Measurements from ENCODE around the gene DYSF. TPM values are rescaled to one million over a fixed set of nuclear protein-coding genes. Genes with fewer than 3 reads are reported as not detected.

DYSF gene
- total and polyA plus RNA-seq, 3 donors from 2014 or later: 6.8 to 10.9 (median 8.9) TPM

- Histone ChIP-seq H3K27ac (no peak overlapping the region), H3K4me1 (peaks cover 3% of the 10 kb centered on the region), H3K36me3 (ENCODE audit: low read depth, missing control alignments) (no peaks in the 10 kb centered on the region), H3K27me3 (no peaks in the 10 kb centered on the region), H3K4me3 (no peak overlapping the region), H3K9me3 (no peaks in the 10 kb centered on the region)
- WGBS, 2 donors: 75 to 85% methylated on average over 2 to 6 of the region's 6 CpGs
- no peak for TF ChIP-seq CTCF (IDR thresholded peaks at IDR 0.05)
- no peak for TF ChIP-seq POLR2A (IDR thresholded peaks at IDR 0.05)
- DNase-seq: no peak
- intact Hi-C loops (cut with DNase I; ENCODE audit: low total_unique reads): loop anchor here (10.0 kb wide), 1 partner anchor 252 kb away; no protein-coding TSS in a partner anchor
These were observed 99.0 kb downstream of the DYSF start for GRCh38 chr2:71552356-71552755.

GRCh38 chr2:71552861-71553301, 99.5 kb downstream of the DYSF start:
- intact Hi-C loops (cut with DNase I; ENCODE audit: low total_unique reads): loop anchor here (10.0 kb wide), 1 partner anchor 252 kb away; no protein-coding TSS in a partner anchor
- DNase-seq: no peak
- H3K4me1 ChIP-seq: no peaks in the 10 kb centered on the region
- 71 to 92% methylated on average over 12 to 15 of the region's 15 CpGs for WGBS, 2 donors
- TF ChIP-seq CTCF (IDR thresholded peaks at IDR 0.05) (no peak), POLR2A (IDR thresholded peaks at IDR 0.05) (no peak)
- no peak overlapping the region for H3K4me3 ChIP-seq
- no peak overlapping the region for H3K27ac ChIP-seq
- no peaks in the 10 kb centered on the region for H3K36me3 ChIP-seq (ENCODE audit: low read depth, missing control alignments)
- no peaks in the 10 kb centered on the region for H3K27me3 ChIP-seq
- H3K9me3 ChIP-seq: no peaks in the 10 kb centered on the region

GRCh38 chr2:71554028-71554705, 100.8 kb downstream of the DYSF start:
- intact Hi-C loops (cut with DNase I; ENCODE audit: low total_unique reads): loop anchor here (10.0 kb wide), 1 partner anchor 251 kb away; no protein-coding TSS in a partner anchor
- 90 to 93% methylated on average over 8 to 9 of the region's 9 CpGs for WGBS, 2 donors
- Histone ChIP-seq H3K36me3 (ENCODE audit: low read depth, missing control alignments) (no peaks in the 10 kb centered on the region), H3K27ac (no peak overlapping the region), H3K9me3 (no peaks in the 10 kb centered on the region), H3K4me1 (no peaks in the 10 kb centered on the region), H3K4me3 (no peak overlapping the region), H3K27me3 (no peaks in the 10 kb centered on the region)
- DNase-seq: no peak
- TF ChIP-seq POLR2A (IDR thresholded peaks at IDR 0.05): no peak
- no peak for TF ChIP-seq CTCF (IDR thresholded peaks at IDR 0.05)

GRCh38 chr2:71554706-71555056, 101.3 kb downstream of the DYSF start:
- no peak for DNase-seq
- TF ChIP-seq CTCF (IDR thresholded peaks at IDR 0.05) (no peak), POLR2A (IDR thresholded peaks at IDR 0.05) (no peak)
- H3K4me3 ChIP-seq: no peak overlapping the region
- H3K36me3 ChIP-seq (ENCODE audit: low read depth, missing control alignments): no peaks in the 10 kb centered on the region
- 80 to 95% methylated on average over 2 of the region's 2 CpGs for WGBS, 2 donors
- no peak overlapping the region for H3K27ac ChIP-seq
- H3K9me3 ChIP-seq: no peaks in the 10 kb centered on the region
- no peaks in the 10 kb centered on the region for H3K27me3 ChIP-seq
- intact Hi-C loops (cut with DNase I; ENCODE audit: low total_unique reads): loop anchor here (10.0 kb wide), 1 partner anchor 250 kb away; no protein-coding TSS in a partner anchor
- no peaks in the 10 kb centered on the region for H3K4me1 ChIP-seq
